IMR-90 (cell line): ENCODE measurements around the gene TUFM.

Source experiments
- CEBPB ChIP-seq: IDR thresholded peaks from 2 replicates; pipeline ENCODE4 v1.6.1; 2012; ENCODE audit warnings: low read depth, low read length, improper control_type of control experiment
- CHD1 ChIP-seq: IDR thresholded peaks from 2 replicates; pipeline ENCODE4 v1.6.1; 2012; ENCODE audit warnings: low read depth, low read length, improper control_type of control experiment
- FOS ChIP-seq: fragments of 150-350 bp; IDR thresholded peaks from 2 replicates; pipeline ENCODE4 v1.6.1; 2016; ENCODE audit warnings: low read depth, low read length
- MAFK ChIP-seq: IDR thresholded peaks from 2 replicates; pipeline ENCODE4 v1.6.1; 2012; ENCODE audit warnings: low read depth, low read length, improper control_type of control experiment
- MAZ ChIP-seq: IDR thresholded peaks from 2 replicates; pipeline ENCODE4 v1.6.1; 2012; ENCODE audit warnings: low read depth, mild to moderate bottlenecking, low read length, improper control_type of control experiment, moderate library complexity, borderline replicate concordance
- MXI1 ChIP-seq: IDR thresholded peaks from 2 replicates; pipeline ENCODE4 v1.6.1; 2012; ENCODE audit warnings: low read depth, mild to moderate bottlenecking, low read length, moderate library complexity, borderline replicate concordance
- POLR2A ChIP-seq: IDR thresholded peaks from 2 replicates; pipeline ENCODE4 v1.6.1; 2012; ENCODE audit warnings: mild to moderate bottlenecking, low read depth, low read length
- RAD21 ChIP-seq: IDR thresholded peaks from 2 replicates; pipeline ENCODE4 v1.6.1; 2012; ENCODE audit warnings: low read length, improper control_type of control experiment
- RCOR1 ChIP-seq: IDR thresholded peaks from 2 replicates; pipeline ENCODE4 v1.6.1; 2012; ENCODE audit warnings: mild to moderate bottlenecking, low read length, improper control_type of control experiment; ENCODE audit not compliant: insufficient replicate concordance
- RFX5 ChIP-seq: IDR thresholded peaks from 2 replicates; pipeline ENCODE4 v1.8.0; 2012; ENCODE audit warnings: low read depth, mild to moderate bottlenecking, low read length, moderate library complexity
- SMC3 ChIP-seq: fragments of 150-350 bp; IDR thresholded peaks from 2 replicates; pipeline ENCODE4 v1.6.1; 2016; ENCODE audit warnings: low read depth, mild to moderate bottlenecking, antibody characterized with exemption, low read length, moderate library complexity
- TF ChIP-seq, protein P1 (sequence below): conservative IDR thresholded peaks from 2 replicates; pipeline ENCODE4 v1.5.1; 2012; ENCODE audit warnings: mild to moderate bottlenecking, low read depth, low read length, improper control_type of control experiment
- TF ChIP-seq, protein P2 (sequence below): fragments of 150-350 bp; IDR thresholded peaks from 2 replicates; pipeline ENCODE4 v1.6.1; 2017; ENCODE audit warnings: mild to moderate bottlenecking, antibody characterized with exemption, low read length, low read depth
- TF ChIP-seq, protein P3 (sequence below): fragments of 150-350 bp; IDR thresholded peaks from 2 replicates; pipeline ENCODE4 v1.6.1; 2016; ENCODE audit warnings: low read depth, mild to moderate bottlenecking, low read length, moderate library complexity, borderline replicate concordance

DNA sequence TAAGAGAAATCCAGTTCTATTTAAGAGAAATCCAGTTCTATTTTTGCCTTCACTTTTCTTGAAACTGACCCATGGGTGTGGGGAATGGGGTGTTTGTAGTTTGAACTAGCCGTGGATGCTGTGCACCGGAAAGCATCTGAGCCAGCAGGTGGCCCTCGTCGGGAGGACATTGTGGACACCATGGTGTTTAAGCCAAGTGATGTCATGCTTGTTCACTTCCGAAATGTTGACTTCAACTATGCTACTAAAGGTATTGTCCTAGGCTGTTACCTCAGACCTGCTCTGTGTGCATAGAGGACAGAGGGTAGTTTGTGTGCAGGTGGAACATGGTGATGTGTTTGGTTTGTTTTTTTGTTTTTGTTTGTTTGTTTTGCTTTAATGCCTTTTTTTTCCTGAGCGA lies 20.0 kb downstream of the TUFM start:
- no peak for TF ChIP-seq POLR2A
- TF ChIP-seq, protein P1, sequence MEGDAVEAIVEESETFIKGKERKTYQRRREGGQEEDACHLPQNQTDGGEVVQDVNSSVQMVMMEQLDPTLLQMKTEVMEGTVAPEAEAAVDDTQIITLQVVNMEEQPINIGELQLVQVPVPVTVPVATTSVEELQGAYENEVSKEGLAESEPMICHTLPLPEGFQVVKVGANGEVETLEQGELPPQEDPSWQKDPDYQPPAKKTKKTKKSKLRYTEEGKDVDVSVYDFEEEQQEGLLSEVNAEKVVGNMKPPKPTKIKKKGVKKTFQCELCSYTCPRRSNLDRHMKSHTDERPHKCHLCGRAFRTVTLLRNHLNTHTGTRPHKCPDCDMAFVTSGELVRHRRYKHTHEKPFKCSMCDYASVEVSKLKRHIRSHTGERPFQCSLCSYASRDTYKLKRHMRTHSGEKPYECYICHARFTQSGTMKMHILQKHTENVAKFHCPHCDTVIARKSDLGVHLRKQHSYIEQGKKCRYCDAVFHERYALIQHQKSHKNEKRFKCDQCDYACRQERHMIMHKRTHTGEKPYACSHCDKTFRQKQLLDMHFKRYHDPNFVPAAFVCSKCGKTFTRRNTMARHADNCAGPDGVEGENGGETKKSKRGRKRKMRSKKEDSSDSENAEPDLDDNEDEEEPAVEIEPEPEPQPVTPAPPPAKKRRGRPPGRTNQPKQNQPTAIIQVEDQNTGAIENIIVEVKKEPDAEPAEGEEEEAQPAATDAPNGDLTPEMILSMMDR: peak; percentile 15; the same call in 1 of the 2 replicates
- no peak for TF ChIP-seq CEBPB
- TF ChIP-seq RCOR1: no peak
- TF ChIP-seq MAFK: no peak
- no peak for TF ChIP-seq FOS
- no peak for TF ChIP-seq MXI1
- TF ChIP-seq, protein P2, sequence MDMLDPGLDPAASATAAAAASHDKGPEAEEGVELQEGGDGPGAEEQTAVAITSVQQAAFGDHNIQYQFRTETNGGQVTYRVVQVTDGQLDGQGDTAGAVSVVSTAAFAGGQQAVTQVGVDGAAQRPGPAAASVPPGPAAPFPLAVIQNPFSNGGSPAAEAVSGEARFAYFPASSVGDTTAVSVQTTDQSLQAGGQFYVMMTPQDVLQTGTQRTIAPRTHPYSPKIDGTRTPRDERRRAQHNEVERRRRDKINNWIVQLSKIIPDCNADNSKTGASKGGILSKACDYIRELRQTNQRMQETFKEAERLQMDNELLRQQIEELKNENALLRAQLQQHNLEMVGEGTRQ: no peak
- TF ChIP-seq RAD21: no peak
- TF ChIP-seq, protein P3, sequence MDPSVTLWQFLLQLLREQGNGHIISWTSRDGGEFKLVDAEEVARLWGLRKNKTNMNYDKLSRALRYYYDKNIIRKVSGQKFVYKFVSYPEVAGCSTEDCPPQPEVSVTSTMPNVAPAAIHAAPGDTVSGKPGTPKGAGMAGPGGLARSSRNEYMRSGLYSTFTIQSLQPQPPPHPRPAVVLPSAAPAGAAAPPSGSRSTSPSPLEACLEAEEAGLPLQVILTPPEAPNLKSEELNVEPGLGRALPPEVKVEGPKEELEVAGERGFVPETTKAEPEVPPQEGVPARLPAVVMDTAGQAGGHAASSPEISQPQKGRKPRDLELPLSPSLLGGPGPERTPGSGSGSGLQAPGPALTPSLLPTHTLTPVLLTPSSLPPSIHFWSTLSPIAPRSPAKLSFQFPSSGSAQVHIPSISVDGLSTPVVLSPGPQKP: no peak
- TF ChIP-seq CHD1: no peak
- TF ChIP-seq RFX5: no peak
- no peak for TF ChIP-seq MAZ
- TF ChIP-seq SMC3: no peak; the same call in 1 of the 2 replicates
